Loucy (cell line): ENCODE data around the gene GLB1L.
A peak's percentile ranks its signal among the peaks of the same experiment; 100 is the strongest.

Source experiments
- EZH2phosphoT487 ChIP-seq: fragments of 200-600 bp; IDR thresholded peaks from 2 replicates; pipeline ENCODE4 v1.6.1; 2018; ENCODE audit warnings: antibody characterized with exemption, mild to moderate bottlenecking, moderate library complexity, borderline replicate concordance
- TF ChIP-seq, protein P1 (sequence below): fragments of 200-600 bp; sonication (generic); conservative IDR thresholded peaks from 2 replicates; pipeline ENCODE4 v1.5.1; 2014; ENCODE audit warnings: mild to moderate bottlenecking, antibody characterized with exemption, low read length

DNA sequence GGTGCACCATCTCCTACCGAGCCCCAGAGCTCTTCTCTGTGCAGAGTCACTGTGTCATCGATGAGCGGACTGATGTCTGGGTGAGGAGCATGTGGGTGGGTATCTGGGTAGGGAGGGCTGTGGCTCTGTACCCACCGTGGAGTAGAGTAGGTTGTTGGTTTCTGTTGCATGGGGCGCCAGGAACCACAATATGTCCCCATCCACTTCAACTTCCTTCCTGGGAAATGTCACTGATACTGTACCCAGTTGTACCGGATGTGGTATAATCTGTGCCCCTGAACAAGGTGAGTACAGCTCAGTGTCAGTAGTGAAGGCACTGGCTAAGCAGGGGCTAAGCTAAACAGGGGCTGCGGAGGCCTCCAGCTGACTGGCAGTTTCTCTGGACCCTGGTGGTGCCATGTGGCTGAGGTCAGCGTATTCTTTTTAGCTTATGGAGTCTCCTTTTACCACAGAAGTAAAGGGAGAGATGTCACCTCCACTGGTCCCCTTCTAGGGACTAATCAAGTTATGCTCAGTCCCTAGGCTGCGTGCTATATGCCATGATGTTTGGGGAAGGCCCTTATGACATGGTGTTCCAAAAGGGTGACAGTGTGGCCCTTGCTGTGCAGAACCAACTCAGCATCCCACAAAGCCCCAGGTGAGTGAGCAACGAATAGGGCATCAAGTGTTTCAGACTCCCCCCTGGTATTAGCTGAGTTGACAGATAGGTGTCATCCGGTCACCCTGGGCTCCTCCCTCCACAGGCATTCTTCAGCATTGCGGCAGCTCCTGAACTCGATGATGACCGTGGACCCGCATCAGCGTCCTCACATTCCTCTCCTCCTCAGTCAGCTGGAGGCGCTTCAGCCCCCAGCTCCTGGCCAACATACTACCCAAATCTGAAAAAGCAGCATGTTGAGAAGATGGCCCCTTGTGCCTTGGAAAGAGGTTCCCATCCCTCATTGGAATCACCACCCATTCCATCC, 2.7 kb upstream of the GLB1L start:
- TF ChIP-seq, protein P1, sequence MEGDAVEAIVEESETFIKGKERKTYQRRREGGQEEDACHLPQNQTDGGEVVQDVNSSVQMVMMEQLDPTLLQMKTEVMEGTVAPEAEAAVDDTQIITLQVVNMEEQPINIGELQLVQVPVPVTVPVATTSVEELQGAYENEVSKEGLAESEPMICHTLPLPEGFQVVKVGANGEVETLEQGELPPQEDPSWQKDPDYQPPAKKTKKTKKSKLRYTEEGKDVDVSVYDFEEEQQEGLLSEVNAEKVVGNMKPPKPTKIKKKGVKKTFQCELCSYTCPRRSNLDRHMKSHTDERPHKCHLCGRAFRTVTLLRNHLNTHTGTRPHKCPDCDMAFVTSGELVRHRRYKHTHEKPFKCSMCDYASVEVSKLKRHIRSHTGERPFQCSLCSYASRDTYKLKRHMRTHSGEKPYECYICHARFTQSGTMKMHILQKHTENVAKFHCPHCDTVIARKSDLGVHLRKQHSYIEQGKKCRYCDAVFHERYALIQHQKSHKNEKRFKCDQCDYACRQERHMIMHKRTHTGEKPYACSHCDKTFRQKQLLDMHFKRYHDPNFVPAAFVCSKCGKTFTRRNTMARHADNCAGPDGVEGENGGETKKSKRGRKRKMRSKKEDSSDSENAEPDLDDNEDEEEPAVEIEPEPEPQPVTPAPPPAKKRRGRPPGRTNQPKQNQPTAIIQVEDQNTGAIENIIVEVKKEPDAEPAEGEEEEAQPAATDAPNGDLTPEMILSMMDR = peak; percentile 13; the same call in 1 of the 2 replicates
- TF ChIP-seq EZH2phosphoT487 = peak; percentile 91
